ENCODE data around the gene BRWD1.

Gene BRWD1

GRCh38 chr21:39349211-39350093, 36.0 kb upstream of the BRWD1 start:
- peak; percentile 96 for DNase-seq
- Mint-ChIP-seq H3K36me3 (ENCODE audit: low read depth) (peaks cover 33% of the 10 kb centered on the region), H3K27me3 (ENCODE audit: low read depth, poor library complexity) (peaks cover 7% of the 10 kb centered on the region), H3K27ac (peak overlapping the region; percentile 98), H3K4me1 (peaks cover 46% of the 10 kb centered on the region), H3K4me3 (peak overlapping the region; percentile 90), H3K9me3 (peaks cover 33% of the 10 kb centered on the region)
- no peak for TF ChIP-seq CTCF (IDR thresholded peaks at IDR 0.05)

DNA sequence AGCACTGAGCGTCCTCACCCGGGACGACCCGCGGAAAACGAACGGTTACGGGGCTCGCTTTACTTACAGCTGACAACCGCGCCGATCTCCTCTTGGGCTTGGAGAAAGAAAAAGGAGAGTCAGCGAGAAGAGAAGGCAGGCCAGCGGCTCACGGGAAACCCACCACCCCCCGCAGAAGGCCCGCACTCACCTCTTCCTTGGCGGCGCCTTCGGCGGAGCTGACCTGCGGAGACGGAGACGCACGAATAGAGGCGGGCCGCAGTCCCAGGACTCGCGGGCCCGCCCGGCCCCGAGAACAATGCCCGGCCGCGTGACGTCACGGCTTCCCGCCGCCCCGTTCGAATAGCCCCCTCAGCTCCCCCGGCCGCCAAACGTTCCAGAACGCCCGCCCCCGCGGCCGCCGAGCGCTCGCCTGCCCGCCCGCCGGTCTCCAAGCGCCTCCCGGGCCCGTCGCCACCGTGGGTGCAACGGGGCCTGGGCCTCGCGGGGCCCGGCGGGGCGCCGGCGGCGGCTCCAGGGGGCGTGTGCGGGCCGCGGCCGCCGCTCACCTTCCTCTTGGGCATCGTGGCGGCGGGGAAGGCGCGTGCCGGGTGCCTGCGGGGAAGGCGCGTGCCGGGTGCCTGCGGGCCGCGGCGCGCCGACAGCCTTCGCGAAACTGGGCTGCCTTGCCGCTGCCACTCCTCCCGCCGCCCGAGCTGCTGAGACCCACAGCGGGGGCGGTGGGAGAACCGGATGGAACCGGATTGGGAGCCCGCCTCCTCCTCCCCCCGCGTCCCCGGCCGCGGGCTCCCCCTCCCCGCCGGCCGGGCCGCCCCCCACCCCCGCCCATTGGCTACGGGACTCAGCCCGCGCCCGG, 35.2 kb upstream of the BRWD1 start, which contains the start of gene HMGN1:
TSS of gene HMGN1 (minus strand) at position 734 of the 856 bp plus-strand sequence. CDS start at position 563, 171 bp downstream.
- TF ChIP-seq CTCF (IDR thresholded peaks at IDR 0.05) = no peak
- Mint-ChIP-seq H3K9me3 (peaks cover 27% of the 10 kb centered on the region), H3K36me3 (ENCODE audit: low read depth) (peaks cover 40% of the 10 kb centered on the region), H3K4me1 (peaks cover 47% of the 10 kb centered on the region), H3K4me3 (peak within 1 kb of the TSS; percentile 97), H3K27me3 (ENCODE audit: low read depth, poor library complexity) (no peaks in the 10 kb centered on the region), H3K27ac (peak within 1 kb of the TSS; percentile 98)
- peak; percentile 88 for DNase-seq

- H3K4me3 Mint-ChIP-seq = peak overlapping the region; percentile 97
- no peak for TF ChIP-seq CTCF (IDR thresholded peaks at IDR 0.05)
- peaks cover 47% of the 10 kb centered on the region for H3K4me1 Mint-ChIP-seq
- peaks cover 21% of the 10 kb centered on the region for H3K9me3 Mint-ChIP-seq
- no peak for DNase-seq
- H3K27me3 Mint-ChIP-seq (ENCODE audit: low read depth, poor library complexity) = no peaks in the 10 kb centered on the region
- peaks cover 46% of the 10 kb centered on the region for H3K36me3 Mint-ChIP-seq (ENCODE audit: low read depth)
- peak overlapping the region; percentile 96 for H3K27ac Mint-ChIP-seq
Measured at GRCh38 chr21:39348040-39348354, 34.6 kb upstream of the BRWD1 start.

GRCh38 chr21:39347537-39347936, 34.1 kb upstream of the BRWD1 start:
- Mint-ChIP-seq H3K27ac (peak overlapping the region; percentile 68), H3K4me1 (peaks cover 47% of the 10 kb centered on the region), H3K9me3 (peaks cover 16% of the 10 kb centered on the region), H3K36me3 (ENCODE audit: low read depth) (peaks cover 51% of the 10 kb centered on the region), H3K4me3 (peak overlapping the region; percentile 97), H3K27me3 (ENCODE audit: low read depth, poor library complexity) (no peaks in the 10 kb centered on the region)
- no peak for DNase-seq
- TF ChIP-seq CTCF (IDR thresholded peaks at IDR 0.05) = no peak

GRCh38 chr21:39346671-39347331, 33.4 kb upstream of the BRWD1 start:
- Mint-ChIP-seq H3K4me3 (peak overlapping the region; percentile 97), H3K27me3 (ENCODE audit: low read depth, poor library complexity) (no peaks in the 10 kb centered on the region), H3K9me3 (peaks cover 9% of the 10 kb centered on the region), H3K36me3 (ENCODE audit: low read depth) (peaks cover 58% of the 10 kb centered on the region), H3K27ac (peak overlapping the region; percentile 82), H3K4me1 (peaks cover 47% of the 10 kb centered on the region)
- no peak for TF ChIP-seq CTCF (IDR thresholded peaks at IDR 0.05)
- DNase-seq = no peak

All from nephron progenitor cell (in vitro differentiated cells).